CD4-positive, alpha-beta T cell treated with Interleukin-4 for 4 hours (primary cell): Measurements from ENCODE around the gene GTPBP4.
"Not testable (repeated sequence)": the region's sequence is repeated elsewhere in the genome, so short reads cannot be mapped to it uniquely, and the experiment has no call there.

ENCODE experiments used
- DNase-seq: peaks from one replicate; pipeline ENCODE4 v3.0.0-alpha.2; 2020

The GTPBP4 gene

GRCh38 chr10:992871-993270 lies 4.6 kb downstream of the GTPBP4 start:
- no peak for DNase-seq

GRCh38 chr10:994836-995558 lies 6.8 kb downstream of the GTPBP4 start:
- DNase-seq, result no peak

- no peak for DNase-seq
These were observed 7.3 kb downstream of the GTPBP4 start for GRCh38 chr10:995559-995926.

- no peak for DNase-seq
These were observed 7.8 kb downstream of the GTPBP4 start for GRCh38 chr10:996031-996430.

- DNase-seq, result no peak
These were observed 9.2 kb downstream of the GTPBP4 start for GRCh38 chr10:997266-998022.

- no peak for DNase-seq
These were observed 14.3 kb downstream of the GTPBP4 start for GRCh38 chr10:1002425-1003006.

- no peak for DNase-seq
These were observed 15.8 kb downstream of the GTPBP4 start for GRCh38 chr10:1003884-1004670.

GRCh38 chr10:1006573-1006972 lies 18.3 kb downstream of the GTPBP4 start:
- no peak for DNase-seq

GRCh38 chr10:1007583-1007982 lies 19.3 kb downstream of the GTPBP4 start:
- no peak for DNase-seq

- no peak for DNase-seq
These were observed 20.8 kb downstream of the GTPBP4 start for GRCh38 chr10:1009071-1009494.

GRCh38 chr10:1009947-1010346 lies 21.7 kb downstream of the GTPBP4 start:
- not testable (repeated sequence) for DNase-seq

- no peak for DNase-seq
These were observed 22.5 kb downstream of the GTPBP4 start for GRCh38 chr10:1010703-1011102.

- no peak for DNase-seq
These were observed 23.5 kb downstream of the GTPBP4 start for GRCh38 chr10:1011696-1012095.

- no peak for DNase-seq
These were observed 27.5 kb downstream of the GTPBP4 start for GRCh38 chr10:1015688-1016087.

GRCh38 chr10:1019362-1019761 lies 31.1 kb downstream of the GTPBP4 start:
- DNase-seq, result no peak

- DNase-seq, result no peak
These were observed 32.2 kb downstream of the GTPBP4 start for GRCh38 chr10:1020460-1020859.

- no peak for DNase-seq
These were observed 32.7 kb downstream of the GTPBP4 start for GRCh38 chr10:1020958-1021357.

GRCh38 chr10:1022413-1022812 lies 34.2 kb downstream of the GTPBP4 start:
- DNase-seq, result no peak

- DNase-seq, result no peak
These were observed 35.9 kb downstream of the GTPBP4 start for GRCh38 chr10:1024103-1024502.

GRCh38 chr10:1025683-1026082 lies 37.4 kb downstream of the GTPBP4 start, which contains the start of gene IDI2:
Gene IDI2 (minus strand): TSS chr10:1025859. CDS start chr10:1024723, 1,136 bp downstream.
- DNase-seq, result no peak

GRCh38 chr10:1026578-1026977 lies 38.3 kb downstream of the GTPBP4 start:
- DNase-seq, result no peak

GRCh38 chr10:1029838-1030237 lies 41.6 kb downstream of the GTPBP4 start:
- no peak for DNase-seq

GRCh38 chr10:1033601-1034000 lies 45.4 kb downstream of the GTPBP4 start:
- DNase-seq, result no peak
